Measurements from ENCODE around the gene YPEL2.

DNA sequence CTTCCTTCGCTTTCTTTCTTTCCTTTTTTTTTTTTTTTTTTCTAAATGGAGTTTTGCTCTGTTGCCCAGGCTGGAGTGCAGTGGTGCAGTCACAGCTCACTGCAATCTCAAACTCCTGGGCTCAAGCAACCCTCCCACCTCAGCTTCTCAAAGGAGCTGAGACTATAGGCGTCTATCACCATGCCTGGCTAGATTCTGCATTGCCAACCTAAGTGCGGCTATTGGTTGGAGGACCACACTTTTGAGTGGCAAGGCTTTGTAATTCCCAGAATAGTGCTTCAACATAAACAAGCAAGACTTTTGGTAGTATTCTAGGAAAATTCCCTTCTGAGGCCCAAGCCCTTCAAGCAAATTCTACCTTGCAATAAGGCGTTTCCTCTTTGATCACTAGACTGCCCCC is 107.8 kb downstream of the YPEL2 start:
- TF ChIP-seq, protein P1, sequence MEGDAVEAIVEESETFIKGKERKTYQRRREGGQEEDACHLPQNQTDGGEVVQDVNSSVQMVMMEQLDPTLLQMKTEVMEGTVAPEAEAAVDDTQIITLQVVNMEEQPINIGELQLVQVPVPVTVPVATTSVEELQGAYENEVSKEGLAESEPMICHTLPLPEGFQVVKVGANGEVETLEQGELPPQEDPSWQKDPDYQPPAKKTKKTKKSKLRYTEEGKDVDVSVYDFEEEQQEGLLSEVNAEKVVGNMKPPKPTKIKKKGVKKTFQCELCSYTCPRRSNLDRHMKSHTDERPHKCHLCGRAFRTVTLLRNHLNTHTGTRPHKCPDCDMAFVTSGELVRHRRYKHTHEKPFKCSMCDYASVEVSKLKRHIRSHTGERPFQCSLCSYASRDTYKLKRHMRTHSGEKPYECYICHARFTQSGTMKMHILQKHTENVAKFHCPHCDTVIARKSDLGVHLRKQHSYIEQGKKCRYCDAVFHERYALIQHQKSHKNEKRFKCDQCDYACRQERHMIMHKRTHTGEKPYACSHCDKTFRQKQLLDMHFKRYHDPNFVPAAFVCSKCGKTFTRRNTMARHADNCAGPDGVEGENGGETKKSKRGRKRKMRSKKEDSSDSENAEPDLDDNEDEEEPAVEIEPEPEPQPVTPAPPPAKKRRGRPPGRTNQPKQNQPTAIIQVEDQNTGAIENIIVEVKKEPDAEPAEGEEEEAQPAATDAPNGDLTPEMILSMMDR (IDR thresholded peaks at IDR 0.05), result no peak
- TF ChIP-seq, protein P2, sequence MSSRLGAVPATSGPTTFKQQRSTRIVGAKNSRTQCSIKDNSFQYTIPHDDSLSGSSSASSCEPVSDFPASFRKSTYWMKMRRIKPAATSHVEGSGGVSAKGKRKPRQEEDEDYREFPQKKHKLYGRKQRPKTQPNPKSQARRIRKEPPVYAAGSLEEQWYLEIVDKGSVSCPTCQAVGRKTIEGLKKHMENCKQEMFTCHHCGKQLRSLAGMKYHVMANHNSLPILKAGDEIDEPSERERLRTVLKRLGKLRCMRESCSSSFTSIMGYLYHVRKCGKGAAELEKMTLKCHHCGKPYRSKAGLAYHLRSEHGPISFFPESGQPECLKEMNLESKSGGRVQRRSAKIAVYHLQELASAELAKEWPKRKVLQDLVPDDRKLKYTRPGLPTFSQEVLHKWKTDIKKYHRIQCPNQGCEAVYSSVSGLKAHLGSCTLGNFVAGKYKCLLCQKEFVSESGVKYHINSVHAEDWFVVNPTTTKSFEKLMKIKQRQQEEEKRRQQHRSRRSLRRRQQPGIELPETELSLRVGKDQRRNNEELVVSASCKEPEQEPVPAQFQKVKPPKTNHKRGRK (CRISPR knock-in tag; IDR thresholded peaks at IDR 0.05; ENCODE audit: borderline replicate concordance), result no peak
- TF ChIP-seq SMAD4 (CRISPR knock-in tag; IDR thresholded peaks at IDR 0.05) (no peak), ETV6 (CRISPR knock-in tag; IDR thresholded peaks at IDR 0.05) (no peak), RORB (CRISPR knock-in tag; IDR thresholded peaks at IDR 0.05) (no peak), NR3C1 (CRISPR knock-in tag; conservative IDR thresholded peaks at IDR 0.05; ENCODE audit: low read depth) (no peak)

Measured in WTC11 (cell line).